Fibroblast of pulmonary artery (primary cell): ENCODE data around the gene CD3E.

Source experiments
- DNase-seq: peaks from one replicate; pipeline ENCODE4 v3.0.0-alpha.2; 2010; ENCODE audit warnings: low read depth
- H3K4me3 ChIP-seq: replicated peaks from 2 replicates; pipeline ENCODE4 v1.5.1; 2011; ENCODE audit warnings: low read depth, mild to moderate bottlenecking, control low read depth, low read length, moderate library complexity
- TF ChIP-seq, protein P1 (sequence below): IDR thresholded peaks from 2 replicates; pipeline ENCODE4 v1.5.1; 2011; ENCODE audit warnings: mild to moderate bottlenecking, control low read depth, low read length, inconsistent platforms; ENCODE audit errors: missing control alignments

Gene CD3E

DNA sequence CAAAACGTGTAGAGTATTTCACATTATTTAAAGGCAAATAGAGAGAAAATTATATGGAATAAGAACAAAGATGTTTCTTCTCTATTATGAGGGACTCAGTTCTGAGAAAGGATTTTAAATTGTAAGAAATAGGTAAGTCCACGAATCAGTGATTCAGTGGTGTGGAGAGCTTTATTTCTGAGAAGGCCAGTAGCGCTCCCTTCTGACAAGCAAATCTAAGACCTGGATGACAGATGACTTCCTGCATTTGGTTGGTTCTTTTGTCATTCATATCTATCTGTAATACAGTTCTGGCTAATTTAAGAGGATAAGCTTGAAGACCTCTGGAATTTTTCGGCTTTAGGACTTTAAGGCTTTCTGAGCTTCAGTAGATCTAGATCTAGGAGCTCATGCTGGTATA lies 7.0 kb downstream of the CD3E start:
- no peak overlapping the region for H3K4me3 ChIP-seq
- TF ChIP-seq, protein P1, sequence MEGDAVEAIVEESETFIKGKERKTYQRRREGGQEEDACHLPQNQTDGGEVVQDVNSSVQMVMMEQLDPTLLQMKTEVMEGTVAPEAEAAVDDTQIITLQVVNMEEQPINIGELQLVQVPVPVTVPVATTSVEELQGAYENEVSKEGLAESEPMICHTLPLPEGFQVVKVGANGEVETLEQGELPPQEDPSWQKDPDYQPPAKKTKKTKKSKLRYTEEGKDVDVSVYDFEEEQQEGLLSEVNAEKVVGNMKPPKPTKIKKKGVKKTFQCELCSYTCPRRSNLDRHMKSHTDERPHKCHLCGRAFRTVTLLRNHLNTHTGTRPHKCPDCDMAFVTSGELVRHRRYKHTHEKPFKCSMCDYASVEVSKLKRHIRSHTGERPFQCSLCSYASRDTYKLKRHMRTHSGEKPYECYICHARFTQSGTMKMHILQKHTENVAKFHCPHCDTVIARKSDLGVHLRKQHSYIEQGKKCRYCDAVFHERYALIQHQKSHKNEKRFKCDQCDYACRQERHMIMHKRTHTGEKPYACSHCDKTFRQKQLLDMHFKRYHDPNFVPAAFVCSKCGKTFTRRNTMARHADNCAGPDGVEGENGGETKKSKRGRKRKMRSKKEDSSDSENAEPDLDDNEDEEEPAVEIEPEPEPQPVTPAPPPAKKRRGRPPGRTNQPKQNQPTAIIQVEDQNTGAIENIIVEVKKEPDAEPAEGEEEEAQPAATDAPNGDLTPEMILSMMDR: no peak
- no peak for DNase-seq

DNA sequence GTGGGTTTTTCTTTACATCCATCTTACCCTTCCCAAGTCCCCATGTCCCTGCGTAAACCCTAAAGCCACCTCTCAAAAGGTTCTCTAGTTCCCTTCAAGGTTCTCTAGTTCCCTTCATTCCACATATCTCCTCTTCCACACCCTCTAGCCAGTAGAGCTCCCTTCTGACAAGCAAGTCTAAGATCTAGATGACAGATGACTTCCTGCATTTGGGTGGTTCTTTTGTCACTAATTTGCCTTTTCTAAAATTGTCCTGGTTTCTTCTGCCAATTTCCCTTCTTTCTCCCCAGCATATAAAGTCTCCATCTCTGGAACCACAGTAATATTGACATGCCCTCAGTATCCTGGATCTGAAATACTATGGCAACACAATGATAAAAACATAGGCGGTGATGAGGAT lies 7.8 kb downstream of the CD3E start:
- no peak overlapping the region for H3K4me3 ChIP-seq
- no peak for DNase-seq
- TF ChIP-seq, protein P1: no peak

DNA sequence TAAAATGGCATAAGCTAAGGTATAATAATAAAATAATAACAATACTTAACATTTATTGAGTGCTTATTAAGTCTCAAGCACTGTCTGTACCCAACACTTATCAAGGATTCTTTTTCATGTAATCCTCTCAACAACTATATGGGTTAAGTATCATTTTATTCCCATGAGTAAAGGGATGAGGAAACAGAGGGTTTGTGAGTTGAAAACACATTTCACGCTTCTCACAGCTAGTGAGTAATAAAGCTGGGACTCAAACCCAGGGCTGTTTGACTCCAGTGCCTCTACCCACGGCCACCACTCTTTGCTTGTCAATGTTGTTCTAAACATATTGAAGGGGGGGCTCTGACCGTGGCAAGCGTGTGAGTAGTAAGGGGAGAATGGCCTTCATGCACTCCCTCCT lies 8.7 kb downstream of the CD3E start:
- TF ChIP-seq, protein P1: no peak
- no peak for DNase-seq
- no peak overlapping the region for H3K4me3 ChIP-seq

DNA sequence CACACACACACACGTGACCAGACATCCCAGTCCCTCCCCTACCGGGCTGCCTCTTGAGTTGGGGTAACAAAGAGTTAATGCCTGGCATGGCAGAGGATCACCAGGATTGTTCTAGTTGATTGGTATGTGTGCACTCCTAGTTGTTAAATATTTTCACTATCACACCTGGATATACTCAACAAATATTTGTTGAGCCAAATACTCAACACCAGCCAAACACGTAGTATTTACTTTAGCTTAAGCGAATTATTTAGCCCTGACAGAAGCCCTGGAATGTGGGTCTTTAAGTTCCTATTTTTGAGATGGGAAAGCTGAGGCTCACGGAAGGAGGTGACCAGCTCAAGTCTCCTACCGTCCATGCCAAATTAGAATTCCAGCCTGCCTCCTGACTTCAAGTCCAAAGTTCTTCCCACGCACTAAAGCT lies 10.5 kb downstream of the CD3E start:
- DNase-seq: no peak
- TF ChIP-seq, protein P1: no peak
- H3K4me3 ChIP-seq: no peak overlapping the region

GRCh38 chr11:118318124-118318523 lies 13.6 kb downstream of the CD3E start:
- TF ChIP-seq, protein P1: no peak
- DNase-seq: no peak
- H3K4me3 ChIP-seq: no peak overlapping the region

DNA sequence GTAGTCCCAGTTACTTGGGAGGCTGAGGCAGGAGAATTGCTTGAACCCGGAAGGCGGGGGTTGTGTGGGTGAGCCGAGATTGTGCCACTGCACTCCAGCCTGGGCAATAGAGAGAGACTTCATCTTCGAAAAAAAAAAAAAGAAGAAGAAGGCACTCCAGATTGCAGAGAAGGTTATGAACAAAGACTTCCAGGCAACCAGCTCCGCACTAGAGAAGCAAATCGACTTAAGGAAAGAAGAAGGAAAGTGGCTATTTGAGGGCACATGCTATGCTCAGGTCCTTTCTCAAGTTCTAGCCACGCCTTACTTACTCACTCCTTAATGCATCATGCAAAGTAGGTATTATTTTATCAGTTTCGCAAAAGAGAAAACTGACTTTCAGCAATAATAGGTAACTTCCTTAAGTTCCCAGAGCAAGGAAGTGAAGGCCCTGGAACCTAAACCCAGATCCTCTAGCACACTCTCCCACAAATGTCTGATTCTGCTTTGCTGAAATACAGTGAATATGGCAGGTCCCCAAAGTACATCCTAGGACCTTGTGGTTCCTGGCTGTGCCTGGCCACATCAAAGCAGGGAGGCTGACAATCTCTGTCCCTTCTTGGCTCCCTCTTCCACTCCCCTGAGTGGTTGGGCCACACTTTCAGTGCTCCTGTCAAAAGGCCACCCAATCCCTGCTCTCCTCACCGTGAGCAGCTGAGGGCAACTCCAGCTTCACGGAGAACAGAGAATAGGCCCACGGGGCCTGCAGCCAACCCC lies 14.2 kb downstream of the CD3E start:
- no peak overlapping the region for H3K4me3 ChIP-seq
- TF ChIP-seq, protein P1: no peak
- DNase-seq: no peak

GRCh38 chr11:118319337-118319707 lies 14.8 kb downstream of the CD3E start:
- TF ChIP-seq, protein P1: no peak
- H3K4me3 ChIP-seq: no peak overlapping the region
- DNase-seq: no peak
